GM12878 (cell line): ENCODE data around the gene SLC2A9. TPM values are rescaled to one million over a fixed set of nuclear protein-coding genes. Genes with fewer than 3 reads are reported as not detected.

Experiments used
- ATAC-seq: fragments of 200-7000 bp; cut with Tn5 transposase; 3 replicates; pipeline ENCODE4 v1.9.1; 2020; ENCODE audit warnings: mild to moderate bottlenecking, moderate library complexity
- BruUV-seq: library from RNA; stranded (reverse); fragments of 400-500 nt; replicated peaks from 2 replicates; lab custom pipeline; 2021; lab: Mats Ljungman, UMichigan
- CTCF ChIA-PET: fragments of 300-600 bp; sonication (Branson Sonifier 250); formaldehyde crosslinking; extraction: SDS; loops from one replicate; lab custom pipeline; 2021; ENCODE audit warnings: inconsistent platforms; lab: Yijun Ruan, JAX
- POLR2A ChIA-PET: fragments of 350-600 bp; formaldehyde crosslinking; extraction: SDS; loops from one replicate; lab custom pipeline; 2021; ENCODE audit warnings: inconsistent platforms; lab: Charles Lee
- RAD21 ChIA-PET: fragments of 300-600 bp; sonication (Branson Sonifier 250); formaldehyde crosslinking; loops from one replicate; lab custom pipeline; 2023; ENCODE audit warnings: antibody characterized with exemption; ENCODE audit not compliant: unreplicated experiment; lab: Charles Lee
- SMC1A ChIA-PET: fragments of 300-600 bp; sonication (Branson Sonifier 250); formaldehyde crosslinking; loops from one replicate; lab custom pipeline; 2023; ENCODE audit not compliant: unreplicated experiment, uncharacterized antibody; lab: Charles Lee
- DNase-seq: peaks from one replicate; pipeline ENCODE4 v3.0.0-alpha.2; 2011; ENCODE audit warnings: low read depth, low spot score
- FAIRE-seq: peaks from 3 replicates; lab custom pipeline; 2011; peaks lifted over from hg19 to GRCh38; lab: Jason Lieb, UNC
- H2AFZ ChIP-seq: 2 replicates; pipeline ENCODE4 v1.6.0; 2011; ENCODE audit warnings: low read depth, low read length, control low read depth; ENCODE audit not compliant: control insufficient read depth
- H3K27ac ChIP-seq: 2 replicates; pipeline ENCODE4 v1.5.1; 2011; ENCODE audit warnings: control low read depth; ENCODE audit not compliant: control insufficient read depth, insufficient read depth
- H3K27me3 ChIP-seq, 2 experiments: replicated peaks in 1 of 2; 2 replicates each; pipeline versions ENCODE4 v1.6.0 to v1.6.1; 2011; ENCODE audit warnings: low read length in 1 of 2; ENCODE audit not compliant: control insufficient read depth in 2 of 2, insufficient read depth in 2 of 2
- H3K36me3 ChIP-seq, 2 experiments: 2 replicates each; pipeline ENCODE4 v1.5.1; 2011; ENCODE audit warnings: low read length in 1 of 2; ENCODE audit not compliant: control insufficient read depth in 2 of 2, insufficient read depth in 2 of 2
- H3K4me1 ChIP-seq: 2 replicates; pipeline ENCODE4 v1.6.1; 2011; ENCODE audit warnings: mild to moderate bottlenecking, low read length, moderate library complexity, mixed read lengths; ENCODE audit not compliant: control insufficient read depth, insufficient read depth
- H3K4me2 ChIP-seq: 2 replicates; pipeline ENCODE4 v1.6.0; 2011; ENCODE audit warnings: control low read depth; ENCODE audit not compliant: control insufficient read depth, insufficient read depth
- H3K4me3 ChIP-seq: fragments of 200-600 bp; sonication (generic); 2 replicates; pipeline ENCODE4 v1.5.1; 2016
- H3K79me2 ChIP-seq: 2 replicates; pipeline ENCODE4 v1.6.0; 2011; ENCODE audit warnings: low read length; ENCODE audit not compliant: control insufficient read depth, insufficient read depth
- H3K9ac ChIP-seq: 2 replicates; pipeline ENCODE4 v1.8.0; 2011; ENCODE audit warnings: low read length, control low read depth, mixed read lengths; ENCODE audit not compliant: control insufficient read depth, insufficient read depth
- H3K9me3 ChIP-seq: replicated peaks from 3 replicates; pipeline ENCODE4 v1.5.1; 2011; ENCODE audit warnings: mild to moderate bottlenecking, low read length; ENCODE audit not compliant: control insufficient read depth, insufficient read depth
- H4K20me1 ChIP-seq: 2 replicates; pipeline ENCODE4 v1.6.0; 2011; ENCODE audit not compliant: control insufficient read depth, insufficient read depth
- CHD1 ChIP-seq: IDR thresholded peaks from 2 replicates; pipeline ENCODE4 v1.6.1; 2012; ENCODE audit warnings: low read depth, low read length, improper control_type of control experiment
- E4F1 ChIP-seq: fragments of 450-650 bp; IDR thresholded peaks from 2 replicates; pipeline ENCODE4 v1.6.1; 2018; ENCODE audit warnings: borderline replicate concordance, mild to moderate bottlenecking; ENCODE audit not compliant: partially characterized antibody
- NFXL1 ChIP-seq: fragments of 450-650 bp; IDR thresholded peaks from 2 replicates; pipeline ENCODE4 v1.6.1; 2017; ENCODE audit warnings: antibody characterized with exemption, mild to moderate bottlenecking, borderline replicate concordance
- TCF12 ChIP-seq: IDR thresholded peaks from 2 replicates; pipeline ENCODE4 v1.6.1; 2011; ENCODE audit warnings: low read depth, mild to moderate bottlenecking, low read length
- ZNF207 ChIP-seq: fragments of 450-650 bp; IDR thresholded peaks from 2 replicates; pipeline ENCODE4 v1.6.1; 2014; ENCODE audit warnings: antibody characterized with exemption, mild to moderate bottlenecking, borderline replicate concordance
- WGBS: methylation state at CpG from one replicate; pipeline ENCODE4 v1.1.6; 2016; ENCODE audit warnings: low lambda C conversion rate; ENCODE audit not compliant: insufficient replicate concordance, insufficient coverage; ENCODE audit errors: missing lambda C conversion rate; 5-methylcytosine and 5-hydroxymethylcytosine counted together
- in situ Hi-C: fragments of 300-500 bp; cut with MboI; formaldehyde crosslinking; loops from 9 replicates; pipeline ENCODE4 v1.14.3; 2018; ENCODE audit warnings: mixed read lengths
- intact Hi-C: fragments of 100-400 bp; cut with micrococcal nuclease; formaldehyde crosslinking; loops from one replicate; pipeline ENCODE4 v1.14.2; 2022; ENCODE audit not compliant: unreplicated experiment
- polyA plus RNA-seq, 11 experiments: library from polyadenylated mRNA; depleted of rRNA in 4 of 11; unstranded in 6 of 11; stranded (reverse) in 5 of 11; fragments of >200 nt; fragmentation: Nextera tagmentation in 4 of 11; fragmentation: Illumina TruSeq in 1 of 11; extraction: Ambion mirVana in 4 of 11; extraction: Trizol in 1 of 11; gene quantifications; 1 replicate in 1 of 11; 2 replicates in 10 of 11; pipeline versions ENCODE4 v1.2.1 to v1.2.3, GENCODE V29; 2011 to 2016; ENCODE audit warnings: inconsistent platforms in 2 of 11, missing spikeins in 2 of 11, low read depth in 1 of 11
- total RNA-seq, 4 experiments: library from RNA; depleted of rRNA in 3 of 4; stranded (reverse); fragments of >200 nt in 3 of 4; fragmentation: Illumina TruSeq in 1 of 4; extraction: Trizol in 1 of 4; gene quantifications; 2 replicates each; pipeline versions ENCODE4 v1.2.1 to v1.2.3, GENCODE V29; 2013 to 2021
- TF ChIP-seq, protein P1 (sequence below): IDR thresholded peaks from 2 replicates; pipeline ENCODE4 v1.6.1; 2012; ENCODE audit warnings: improper control_type of control experiment, low read depth, low read length; ENCODE audit not compliant: insufficient replicate concordance

Gene SLC2A9
- total and polyA plus RNA-seq, 10 of the 15 experiments (the other 5 are each of a cell fraction or from before 2014, with no cell fraction given) = 0.28 to 2.8 (median 1.2) TPM

DNA sequence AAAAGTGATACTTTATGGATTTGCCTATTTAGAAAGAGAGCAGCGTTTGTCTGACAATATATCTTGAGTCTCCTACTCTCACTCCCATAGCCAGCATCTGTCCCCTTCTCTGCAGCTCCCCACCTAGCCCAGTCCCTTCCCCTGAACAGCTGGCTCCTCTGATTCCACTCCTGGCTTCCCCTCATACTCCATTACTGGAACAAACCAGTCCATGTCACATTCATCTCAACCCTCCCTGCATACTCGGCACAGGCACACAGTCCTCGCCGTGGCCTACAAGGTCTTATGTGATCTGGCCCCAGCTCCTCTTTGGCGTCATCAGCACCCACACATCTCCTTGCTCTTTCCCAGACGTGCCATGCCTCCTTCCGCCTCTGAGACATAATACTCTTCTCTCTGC is 36.7 kb downstream of the SLC2A9 start:
- no TSS peak for BruUV-seq
- FAIRE-seq (no peak), ATAC-seq (no peak), DNase-seq (no peak)
- Histone ChIP-seq H3K27ac (no peak overlapping the region), H3K27me3 (no peaks in the 10 kb centered on the region), H3K36me3 (no peaks in the 10 kb centered on the region), H3K9ac (no peak overlapping the region), H3K79me2 (no peaks in the 10 kb centered on the region), H3K9me3 (no peaks in the 10 kb centered on the region; the same call in 2 of the 3 replicates), H3K4me1 (peaks cover 5% of the 10 kb centered on the region), H3K4me3 (no peak overlapping the region), H2AFZ (no peak overlapping the region), H4K20me1 (no peaks in the 10 kb centered on the region), H3K4me2 (no peak overlapping the region)
- WGBS = 76% methylated on average over 7 of the region's 7 CpGs
- CTCF ChIA-PET = interaction anchor here (1.1 kb wide), 1 partner anchor 30 kb away, joined by 5 read pairs; no protein-coding TSS in a partner anchor
- in situ Hi-C loops = no loop called here
- SMC1A ChIA-PET = no interaction called here
- RAD21 ChIA-PET = no interaction called here
- POLR2A ChIA-PET = no interaction called here
- intact Hi-C loops = no loop called here
- TF ChIP-seq ZNF207 (no peak), E4F1 (no peak), TCF12 (no peak), CHD1 (no peak), NFXL1 (no peak)
- TF ChIP-seq, protein P1, sequence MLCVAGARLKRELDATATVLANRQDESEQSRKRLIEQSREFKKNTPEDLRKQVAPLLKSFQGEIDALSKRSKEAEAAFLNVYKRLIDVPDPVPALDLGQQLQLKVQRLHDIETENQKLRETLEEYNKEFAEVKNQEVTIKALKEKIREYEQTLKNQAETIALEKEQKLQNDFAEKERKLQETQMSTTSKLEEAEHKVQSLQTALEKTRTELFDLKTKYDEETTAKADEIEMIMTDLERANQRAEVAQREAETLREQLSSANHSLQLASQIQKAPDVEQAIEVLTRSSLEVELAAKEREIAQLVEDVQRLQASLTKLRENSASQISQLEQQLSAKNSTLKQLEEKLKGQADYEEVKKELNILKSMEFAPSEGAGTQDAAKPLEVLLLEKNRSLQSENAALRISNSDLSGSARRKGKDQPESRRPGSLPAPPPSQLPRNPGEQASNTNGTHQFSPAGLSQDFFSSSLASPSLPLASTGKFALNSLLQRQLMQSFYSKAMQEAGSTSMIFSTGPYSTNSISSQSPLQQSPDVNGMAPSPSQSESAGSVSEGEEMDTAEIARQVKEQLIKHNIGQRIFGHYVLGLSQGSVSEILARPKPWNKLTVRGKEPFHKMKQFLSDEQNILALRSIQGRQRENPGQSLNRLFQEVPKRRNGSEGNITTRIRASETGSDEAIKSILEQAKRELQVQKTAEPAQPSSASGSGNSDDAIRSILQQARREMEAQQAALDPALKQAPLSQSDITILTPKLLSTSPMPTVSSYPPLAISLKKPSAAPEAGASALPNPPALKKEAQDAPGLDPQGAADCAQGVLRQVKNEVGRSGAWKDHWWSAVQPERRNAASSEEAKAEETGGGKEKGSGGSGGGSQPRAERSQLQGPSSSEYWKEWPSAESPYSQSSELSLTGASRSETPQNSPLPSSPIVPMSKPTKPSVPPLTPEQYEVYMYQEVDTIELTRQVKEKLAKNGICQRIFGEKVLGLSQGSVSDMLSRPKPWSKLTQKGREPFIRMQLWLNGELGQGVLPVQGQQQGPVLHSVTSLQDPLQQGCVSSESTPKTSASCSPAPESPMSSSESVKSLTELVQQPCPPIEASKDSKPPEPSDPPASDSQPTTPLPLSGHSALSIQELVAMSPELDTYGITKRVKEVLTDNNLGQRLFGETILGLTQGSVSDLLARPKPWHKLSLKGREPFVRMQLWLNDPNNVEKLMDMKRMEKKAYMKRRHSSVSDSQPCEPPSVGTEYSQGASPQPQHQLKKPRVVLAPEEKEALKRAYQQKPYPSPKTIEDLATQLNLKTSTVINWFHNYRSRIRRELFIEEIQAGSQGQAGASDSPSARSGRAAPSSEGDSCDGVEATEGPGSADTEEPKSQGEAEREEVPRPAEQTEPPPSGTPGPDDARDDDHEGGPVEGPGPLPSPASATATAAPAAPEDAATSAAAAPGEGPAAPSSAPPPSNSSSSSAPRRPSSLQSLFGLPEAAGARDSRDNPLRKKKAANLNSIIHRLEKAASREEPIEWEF = no peak
